Prostate gland (tissue), 2 donors: Measurements from ENCODE around the gene NABP2. TPM values are rescaled to one million over a fixed set of nuclear protein-coding genes. Genes with fewer than 3 reads are reported as not detected.

Experiments used
- DNase-seq: peaks from one replicate; pipeline ENCODE4 v3.0.0-alpha.2; 2019; ENCODE audit warnings: low spot score
- H3K27ac ChIP-seq, 2 donors: fragments of 200-600 bp; sonication (generic); 2 replicates each; pipeline ENCODE4 v1.5.1; 2017 to 2019
- H3K27me3 ChIP-seq: fragments of 200-600 bp; sonication (generic); replicated peaks from 2 replicates; pipeline ENCODE4 v1.5.1; 2019; ENCODE audit not compliant: insufficient read depth
- H3K36me3 ChIP-seq, 2 donors: fragments of 200-600 bp; sonication (generic); 1 replicate in 1 of 2; 2 replicates in 1 of 2; pipeline versions ENCODE4 v1.5.1 to v1.8.1; 2017 to 2019
- H3K4me1 ChIP-seq: fragments of 200-600 bp; sonication (generic); replicated peaks from 2 replicates; pipeline ENCODE4 v1.5.1; 2019
- H3K4me3 ChIP-seq, 2 donors: fragments of 200-600 bp; sonication (generic); 2 replicates each; pipeline ENCODE4 v1.5.1; 2017 to 2019
- H3K9me3 ChIP-seq: fragments of 200-600 bp; sonication (generic); 2 replicates; pipeline ENCODE4 v1.5.1; 2017
- CTCF ChIP-seq, 4 experiments: fragments of 200-600 bp in 2 of 4; fragments of 450-650 bp in 2 of 4; sonication (generic) in 2 of 4; IDR thresholded peaks; 1 replicate in 3 of 4; 2 replicates in 1 of 4; pipeline ENCODE4 v1.5.1; 2016 to 2019; ENCODE audit warnings: antibody characterized with exemption in 4 of 4, mild to moderate bottlenecking in 2 of 4, moderate library complexity in 2 of 4
- POLR2A ChIP-seq: fragments of 450-650 bp; IDR thresholded peaks from one replicate; pipeline ENCODE4 v1.6.1; 2016; ENCODE audit warnings: antibody characterized with exemption, mild to moderate bottlenecking
- POLR2AphosphoS5 ChIP-seq: sonication (generic); formaldehyde crosslinking; IDR thresholded peaks from one replicate; pipeline ENCODE4 v1.6.1; 2017; ENCODE audit warnings: antibody characterized with exemption
- WGBS: methylation state at CpG from one replicate; pipeline ENCODE4 v1.1.5; 2018; 5-methylcytosine and 5-hydroxymethylcytosine counted together
- intact Hi-C: fragments of 100-400 bp; cut with DNase I; formaldehyde crosslinking; loops from one replicate; pipeline ENCODE4 v1.14.2; 2022
- total RNA-seq, 2 donors: library from RNA; depleted of rRNA; stranded (reverse); fragments of >200 nt; gene quantifications; one replicate each; pipeline ENCODE4 v1.1.0, GENCODE V29; 2016

NABP2 gene
- total RNA-seq, 2 donors from 2014 or later = 21.4 to 33.2 TPM

- Histone ChIP-seq H3K27ac (peak overlapping the region in 1 of 2 donors; percentile 71), H3K4me3 (peak overlapping the region; percentile 46 to 47), H3K9me3 (no peaks in the 10 kb centered on the region), H3K27me3 (no peaks in the 10 kb centered on the region), H3K36me3 (no peaks in the 10 kb centered on the region), H3K4me1 (no peaks in the 10 kb centered on the region)
- WGBS = 60% methylated on average over 11 of the region's 11 CpGs
- intact Hi-C loops = loop anchor here (2.0 kb wide), 2 partner anchors 32 to 106 kb away; partner anchors contain the start of gene ZC3H10
- no peak for DNase-seq
- no peak for TF ChIP-seq CTCF (IDR thresholded peaks at IDR 0.05)
- no peak for TF ChIP-seq POLR2AphosphoS5
- TF ChIP-seq POLR2A = no peak
Measured at GRCh38 chr12:56224954-56225353, 812 bp downstream of the NABP2 start.

- DNase-seq = no peak
- no peak for TF ChIP-seq CTCF (IDR thresholded peaks at IDR 0.05)
- no peak for TF ChIP-seq POLR2A
- TF ChIP-seq POLR2AphosphoS5 = no peak
- Histone ChIP-seq H3K9me3 (no peaks in the 10 kb centered on the region), H3K4me1 (no peaks in the 10 kb centered on the region), H3K27ac (no peak overlapping the region), H3K4me3 (no peak overlapping the region), H3K27me3 (no peaks in the 10 kb centered on the region), H3K36me3 (no peaks in the 10 kb centered on the region)
- intact Hi-C loops = no loop called here
- 85% methylated on average over 7 of the region's 7 CpGs for WGBS
Measured at GRCh38 chr12:56229082-56229481, 4.9 kb downstream of the NABP2 start.

- intact Hi-C loops = no loop called here
- no peak within 1 kb of the TSS for H3K27ac ChIP-seq
- TF ChIP-seq CTCF (IDR thresholded peaks at IDR 0.05) (no peak), POLR2A (no peak), POLR2AphosphoS5 (no peak)
- no peak for DNase-seq
- no peak within 1 kb of the TSS for H3K4me3 ChIP-seq
- H3K27me3 ChIP-seq = no peaks in the 10 kb centered on the region
- H3K36me3 ChIP-seq = no peaks in the 10 kb centered on the region
- 72% methylated on average over 4 of the region's 4 CpGs for WGBS
- H3K9me3 ChIP-seq = no peaks in the 10 kb centered on the region
- no peaks in the 10 kb centered on the region for H3K4me1 ChIP-seq
Measured at GRCh38 chr12:56229916-56230431, 5.8 kb downstream of the NABP2 start, which contains the start of gene SLC39A5. Gene SLC39A5 (plus strand): TSS chr12:56230051. CDS start chr12:56231275, 1,224 bp downstream.

- Histone ChIP-seq H3K4me1 (no peaks in the 10 kb centered on the region), H3K4me3 (no peak overlapping the region), H3K9me3 (no peaks in the 10 kb centered on the region), H3K36me3 (no peaks in the 10 kb centered on the region), H3K27ac (no peak overlapping the region), H3K27me3 (no peaks in the 10 kb centered on the region)
- TF ChIP-seq CTCF (IDR thresholded peaks at IDR 0.05) = no peak
- no peak for TF ChIP-seq POLR2A
- no peak for TF ChIP-seq POLR2AphosphoS5
- 65% methylated on average over 8 of the region's 8 CpGs for WGBS
- no peak for DNase-seq
- intact Hi-C loops = no loop called here
Measured at GRCh38 chr12:56230432-56231183, 6.5 kb downstream of the NABP2 start.

GRCh38 chr12:56231184-56231582, 7.0 kb downstream of the NABP2 start:
- no peak overlapping the region for H3K4me3 ChIP-seq
- no peaks in the 10 kb centered on the region for H3K27me3 ChIP-seq

More at GRCh38 chr12:56231184-56231582, 7.0 kb downstream of the NABP2 start:
- H3K27ac ChIP-seq = no peak overlapping the region
- TF ChIP-seq POLR2A (no peak), CTCF (IDR thresholded peaks at IDR 0.05) (no peak), POLR2AphosphoS5 (no peak)
- WGBS = 89% methylated on average over 10 of the region's 11 CpGs
- no peaks in the 10 kb centered on the region for H3K9me3 ChIP-seq
- no peaks in the 10 kb centered on the region for H3K36me3 ChIP-seq
- H3K4me1 ChIP-seq = no peaks in the 10 kb centered on the region
- no peak for DNase-seq
- intact Hi-C loops = no loop called here
